NB4 (cell line): Measurements from ENCODE around the gene ARHGAP30.

Experiments
- DNase-seq: peaks from one replicate; pipeline ENCODE4 v3.0.0; 2010; ENCODE audit warnings: low read depth
- H3K4me3 ChIP-seq: one replicate; pipeline ENCODE4 v1.5.1; 2011; ENCODE audit warnings: mild to moderate bottlenecking, low read depth, low read length, moderate library complexity
- MYC ChIP-seq: IDR thresholded peaks from 2 replicates; pipeline ENCODE4 v1.6.1; 2011; ENCODE audit warnings: low read depth, low read length
- POLR2A ChIP-seq: IDR thresholded peaks from 2 replicates; pipeline ENCODE4 v1.6.1; 2011; ENCODE audit warnings: mild to moderate bottlenecking; ENCODE audit not compliant: insufficient read length; ENCODE audit errors: extremely low read depth
- TF ChIP-seq, protein P1 (sequence below): IDR thresholded peaks from 2 replicates; pipeline ENCODE4 v1.6.1; 2011; ENCODE audit warnings: low read depth, low read length
- TF ChIP-seq, protein P2 (sequence below): IDR thresholded peaks from one replicate; pipeline ENCODE4 v1.5.1; 2012; ENCODE audit warnings: low read depth, low read length

ARHGAP30 gene

GRCh38 chr1:161047436-161048420 is 22.0 kb downstream of the ARHGAP30 start:
- H3K4me3 ChIP-seq = no peak overlapping the region
- DNase-seq = no peak
- TF ChIP-seq, protein P1, sequence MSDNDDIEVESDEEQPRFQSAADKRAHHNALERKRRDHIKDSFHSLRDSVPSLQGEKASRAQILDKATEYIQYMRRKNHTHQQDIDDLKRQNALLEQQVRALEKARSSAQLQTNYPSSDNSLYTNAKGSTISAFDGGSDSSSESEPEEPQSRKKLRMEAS = no peak
- TF ChIP-seq, protein P2, sequence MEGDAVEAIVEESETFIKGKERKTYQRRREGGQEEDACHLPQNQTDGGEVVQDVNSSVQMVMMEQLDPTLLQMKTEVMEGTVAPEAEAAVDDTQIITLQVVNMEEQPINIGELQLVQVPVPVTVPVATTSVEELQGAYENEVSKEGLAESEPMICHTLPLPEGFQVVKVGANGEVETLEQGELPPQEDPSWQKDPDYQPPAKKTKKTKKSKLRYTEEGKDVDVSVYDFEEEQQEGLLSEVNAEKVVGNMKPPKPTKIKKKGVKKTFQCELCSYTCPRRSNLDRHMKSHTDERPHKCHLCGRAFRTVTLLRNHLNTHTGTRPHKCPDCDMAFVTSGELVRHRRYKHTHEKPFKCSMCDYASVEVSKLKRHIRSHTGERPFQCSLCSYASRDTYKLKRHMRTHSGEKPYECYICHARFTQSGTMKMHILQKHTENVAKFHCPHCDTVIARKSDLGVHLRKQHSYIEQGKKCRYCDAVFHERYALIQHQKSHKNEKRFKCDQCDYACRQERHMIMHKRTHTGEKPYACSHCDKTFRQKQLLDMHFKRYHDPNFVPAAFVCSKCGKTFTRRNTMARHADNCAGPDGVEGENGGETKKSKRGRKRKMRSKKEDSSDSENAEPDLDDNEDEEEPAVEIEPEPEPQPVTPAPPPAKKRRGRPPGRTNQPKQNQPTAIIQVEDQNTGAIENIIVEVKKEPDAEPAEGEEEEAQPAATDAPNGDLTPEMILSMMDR = no peak
- TF ChIP-seq POLR2A (no peak), MYC (no peak)

- peak; percentile 56 for DNase-seq
- H3K4me3 ChIP-seq = peak overlapping the region; percentile 78
- TF ChIP-seq, protein P2 = no peak
- TF ChIP-seq POLR2A = no peak
- TF ChIP-seq, protein P1 = no peak
- no peak for TF ChIP-seq MYC
Observed at GRCh38 chr1:161046605-161047228, 23.0 kb downstream of the ARHGAP30 start.

DNA sequence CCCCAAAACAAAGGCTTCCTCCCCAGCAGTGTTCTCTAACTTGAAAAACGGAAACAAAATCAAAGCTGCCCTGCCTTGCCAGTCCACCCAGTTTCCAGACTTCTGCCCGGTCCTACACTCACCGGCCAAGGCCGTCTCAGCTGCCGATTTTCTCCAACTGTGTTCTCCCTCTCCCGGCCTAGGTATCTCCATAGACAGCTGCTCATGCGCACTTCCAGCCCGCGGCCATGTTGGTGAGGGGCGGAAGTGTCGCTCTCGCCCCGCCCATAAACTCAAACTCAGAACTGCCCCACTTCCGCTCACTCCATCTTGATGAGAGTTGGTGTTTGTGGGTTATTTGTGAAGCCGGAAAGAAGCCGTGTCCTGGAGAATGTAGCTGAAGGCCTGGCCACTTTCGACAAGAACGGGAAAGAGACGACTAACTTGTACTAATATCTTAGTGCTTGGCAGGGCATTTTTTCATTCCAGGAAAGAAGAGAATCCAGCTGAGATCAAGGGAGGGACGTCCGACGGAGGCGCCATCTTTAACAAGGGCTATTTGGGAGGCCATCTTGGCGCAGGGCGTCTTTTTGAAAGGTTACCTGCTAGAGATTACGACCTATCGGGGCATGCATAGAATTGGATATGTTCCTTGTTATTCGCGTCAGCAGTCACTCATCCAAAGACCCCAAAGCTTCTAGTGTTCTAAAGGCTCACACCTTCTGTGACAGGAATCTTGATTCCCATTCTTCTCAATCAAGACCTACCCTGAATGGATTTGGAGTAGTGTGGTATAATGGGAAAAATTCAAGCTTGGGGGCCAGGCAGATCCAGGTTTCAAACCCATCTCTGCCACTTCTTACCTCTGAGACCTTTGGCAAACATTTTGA is 23.7 kb downstream of the ARHGAP30 start, which contains the start of gene USF1:
USF1 (minus strand) TSS at position 242 of the 869 bp plus-strand sequence. CDS start 2,702 bp downstream, outside the sequence.
- peak; percentile 96 for DNase-seq
- TF ChIP-seq MYC (peak; percentile 60), POLR2A (peak; percentile 76)
- TF ChIP-seq, protein P1 = peak; percentile 4
- TF ChIP-seq, protein P2 = no peak
- H3K4me3 ChIP-seq = peak within 1 kb of the TSS; percentile 78

- H3K4me3 ChIP-seq = peak overlapping the region; percentile 78
- DNase-seq = peak; percentile 93
- peak; percentile 38 for TF ChIP-seq POLR2A
- TF ChIP-seq, protein P2 = no peak
- TF ChIP-seq MYC = no peak
- TF ChIP-seq, protein P1 = peak; percentile 23; the same call in 1 of the 2 replicates
Observed at GRCh38 chr1:161044908-161045735, 24.6 kb downstream of the ARHGAP30 start.
